Measurements from ENCODE around the gene ETNK2. TPM values are rescaled to one million over a fixed set of nuclear protein-coding genes. Genes with fewer than 3 reads are reported as not detected.

ETNK2 gene
- total RNA-seq, 4 donors from 2014 or later, result 0.66 to 3.1 (median 2.3) TPM

DNA sequence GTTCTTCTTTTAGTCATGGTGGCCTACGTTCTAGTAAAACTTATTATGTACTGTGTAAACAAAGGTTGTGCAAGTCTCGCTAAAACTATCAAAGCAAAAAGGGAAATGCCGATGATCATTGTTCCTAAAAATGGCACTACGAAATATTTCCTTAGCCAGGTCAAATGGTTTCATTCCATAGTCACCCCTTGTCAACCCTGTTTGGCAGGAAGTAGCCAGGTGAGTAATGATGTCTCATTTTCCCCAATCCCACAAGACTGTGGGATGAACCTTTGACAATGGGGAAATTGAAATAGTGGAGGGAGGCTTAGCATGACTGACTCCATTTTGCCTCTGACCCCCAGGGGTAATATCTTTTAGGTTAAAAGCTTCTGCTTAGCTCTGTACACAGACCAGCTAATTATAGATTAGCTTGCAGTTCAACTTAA, 19.9 kb upstream of the ETNK2 start:
- in situ Hi-C loops (cut with MboI; ENCODE audit: low sequenced_read_pairs in 4 of 4) (loop anchor here in 1 of 4 donors (25.0 kb wide), 1 partner anchor 341 kb away; the partner anchor contains the start of gene MDM4), intact Hi-C loops (cut with DNase I; ENCODE audit: low total_unique reads) (loop anchor here (5.0 kb wide), 1 partner anchor 616 kb away; no protein-coding TSS in a partner anchor)
- no peak for TF ChIP-seq POLR2A (IDR thresholded peaks at IDR 0.05)
- TF ChIP-seq, protein P1, sequence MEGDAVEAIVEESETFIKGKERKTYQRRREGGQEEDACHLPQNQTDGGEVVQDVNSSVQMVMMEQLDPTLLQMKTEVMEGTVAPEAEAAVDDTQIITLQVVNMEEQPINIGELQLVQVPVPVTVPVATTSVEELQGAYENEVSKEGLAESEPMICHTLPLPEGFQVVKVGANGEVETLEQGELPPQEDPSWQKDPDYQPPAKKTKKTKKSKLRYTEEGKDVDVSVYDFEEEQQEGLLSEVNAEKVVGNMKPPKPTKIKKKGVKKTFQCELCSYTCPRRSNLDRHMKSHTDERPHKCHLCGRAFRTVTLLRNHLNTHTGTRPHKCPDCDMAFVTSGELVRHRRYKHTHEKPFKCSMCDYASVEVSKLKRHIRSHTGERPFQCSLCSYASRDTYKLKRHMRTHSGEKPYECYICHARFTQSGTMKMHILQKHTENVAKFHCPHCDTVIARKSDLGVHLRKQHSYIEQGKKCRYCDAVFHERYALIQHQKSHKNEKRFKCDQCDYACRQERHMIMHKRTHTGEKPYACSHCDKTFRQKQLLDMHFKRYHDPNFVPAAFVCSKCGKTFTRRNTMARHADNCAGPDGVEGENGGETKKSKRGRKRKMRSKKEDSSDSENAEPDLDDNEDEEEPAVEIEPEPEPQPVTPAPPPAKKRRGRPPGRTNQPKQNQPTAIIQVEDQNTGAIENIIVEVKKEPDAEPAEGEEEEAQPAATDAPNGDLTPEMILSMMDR (IDR thresholded peaks at IDR 0.05 in 4 of 5, conservative IDR thresholded peaks at IDR 0.05 in 1 of 5), result no peak

DNA sequence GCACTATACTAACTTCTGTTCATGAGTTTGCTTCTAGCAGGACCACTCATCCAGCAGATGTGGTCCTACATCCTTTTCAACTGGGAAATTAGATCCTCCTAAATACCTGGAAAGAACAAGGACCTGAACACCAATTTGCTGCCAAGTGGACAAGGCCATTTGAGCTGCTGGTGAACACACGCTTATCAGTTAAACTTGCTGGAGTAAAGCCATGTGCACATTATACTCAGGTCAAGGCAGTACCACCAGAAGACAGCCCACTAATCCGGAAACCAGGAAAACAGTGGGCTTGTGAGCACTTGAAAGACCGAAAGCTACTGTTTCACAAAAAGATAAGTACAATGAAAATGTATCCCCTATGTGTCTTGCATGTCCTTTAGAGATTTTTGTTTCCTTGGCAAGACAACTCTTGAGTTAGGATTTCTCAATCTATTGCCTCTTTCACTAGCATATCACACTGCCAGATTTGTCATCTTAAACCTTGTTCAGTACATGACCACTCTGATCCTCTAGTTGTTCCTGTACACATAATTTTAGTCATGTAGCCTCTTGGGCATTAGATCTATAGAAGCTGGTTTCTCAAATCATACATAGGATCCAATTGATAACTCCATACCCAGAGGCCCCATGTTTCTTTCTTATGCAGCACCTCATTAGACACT, 18.8 kb upstream of the ETNK2 start:
- H3K27me3 ChIP-seq, result peaks cover 0 to 6% (median 3%) of the 10 kb centered on the region in 3 donors
- in situ Hi-C loops (cut with MboI; ENCODE audit: low sequenced_read_pairs in 4 of 4) (loop anchor here in 1 of 4 donors (25.0 kb wide), 1 partner anchor 342 kb away; the partner anchor contains the start of gene MDM4), intact Hi-C loops (cut with DNase I; ENCODE audit: low total_unique reads) (loop anchor here (5.0 kb wide), 1 partner anchor 617 kb away; no protein-coding TSS in a partner anchor)
- no peaks in the 10 kb centered on the region for H3K36me3 ChIP-seq
- H3K4me3 ChIP-seq, result no peak overlapping the region
- no peak overlapping the region for H3K27ac ChIP-seq
- DNase-seq, result no peak
- no peaks in the 10 kb centered on the region for H3K4me1 ChIP-seq
- ATAC-seq, result no peak
- TF ChIP-seq, protein P1 (IDR thresholded peaks at IDR 0.05 in 4 of 5, conservative IDR thresholded peaks at IDR 0.05 in 1 of 5), result no peak
- no peak for TF ChIP-seq POLR2A (IDR thresholded peaks at IDR 0.05)
- no peaks in the 10 kb centered on the region for H3K9me3 ChIP-seq

More for the DNA sequence above, 19.9 kb upstream of the ETNK2 start:
- H3K4me1 ChIP-seq, result no peaks in the 10 kb centered on the region
- no peak overlapping the region for H3K27ac ChIP-seq
- peaks cover 0 to 4% (median 3%) of the 10 kb centered on the region in 3 donors for H3K27me3 ChIP-seq
- H3K4me3 ChIP-seq, result no peak overlapping the region
- H3K36me3 ChIP-seq, result no peaks in the 10 kb centered on the region
- ATAC-seq, result no peak
- no peak for DNase-seq
- no peaks in the 10 kb centered on the region for H3K9me3 ChIP-seq

DNA sequence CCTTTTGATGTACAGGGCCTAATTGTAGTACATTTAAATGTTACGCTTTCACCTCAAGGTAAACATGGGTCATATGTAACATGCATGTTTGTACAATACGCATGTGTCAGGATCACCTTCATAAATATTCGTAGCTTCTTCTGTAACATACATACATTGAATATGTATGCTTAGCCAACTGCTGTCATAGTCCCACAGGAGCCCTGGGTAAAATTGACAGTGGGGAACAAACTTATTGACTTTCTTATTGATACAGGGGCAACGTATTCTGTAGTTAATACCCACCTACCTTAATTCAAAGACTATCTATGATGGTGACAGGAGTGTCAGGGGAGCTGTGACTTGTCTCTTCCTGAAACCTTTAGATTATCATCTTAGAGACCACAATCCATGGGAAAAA, 18.0 kb upstream of the ETNK2 start:
- Histone ChIP-seq H3K27ac (no peak overlapping the region), H3K36me3 (no peaks in the 10 kb centered on the region), H3K4me1 (no peaks in the 10 kb centered on the region), H3K4me3 (no peak overlapping the region), H3K27me3 (peaks cover 0 to 6% (median 3%) of the 10 kb centered on the region in 3 donors), H3K9me3 (no peaks in the 10 kb centered on the region)
- in situ Hi-C loops (cut with MboI; ENCODE audit: low sequenced_read_pairs in 4 of 4), result loop anchor here in 3 of 4 donors (5.0 to 25.0 kb wide), 5 partner anchors 32 to 342 kb away; partner anchors contain the start of gene MDM4 (in 1 of the 3)
- intact Hi-C loops (cut with DNase I; ENCODE audit: low total_unique reads), result loop anchor here (5.0 kb wide), 1 partner anchor 617 kb away; no protein-coding TSS in a partner anchor
- DNase-seq, result no peak
- ATAC-seq, result no peak
- TF ChIP-seq, protein P1 (IDR thresholded peaks at IDR 0.05 in 4 of 5, conservative IDR thresholded peaks at IDR 0.05 in 1 of 5), result no peak
- TF ChIP-seq POLR2A (IDR thresholded peaks at IDR 0.05), result no peak

GRCh38 chr1:204167730-204168129, 15.9 kb upstream of the ETNK2 start:
- DNase-seq (no peak), ATAC-seq (no peak)
- no peak overlapping the region for H3K27ac ChIP-seq
- TF ChIP-seq POLR2A (IDR thresholded peaks at IDR 0.05), result no peak
- TF ChIP-seq, protein P1 (IDR thresholded peaks at IDR 0.05 in 4 of 5, conservative IDR thresholded peaks at IDR 0.05 in 1 of 5), result no peak
- H3K27me3 ChIP-seq, result peaks cover 0 to 3% (median 0%) of the 10 kb centered on the region in 3 donors
- no peaks in the 10 kb centered on the region for H3K36me3 ChIP-seq
- no peak overlapping the region for H3K4me3 ChIP-seq
- H3K4me1 ChIP-seq, result no peaks in the 10 kb centered on the region
- intact Hi-C loops (cut with DNase I; ENCODE audit: low total_unique reads) (no loop called here), in situ Hi-C loops (cut with MboI; ENCODE audit: low sequenced_read_pairs in 4 of 4) (loop anchor here in 3 of 4 donors (5.0 to 25.0 kb wide), 5 partner anchors 35 to 345 kb away; partner anchors contain the start of gene MDM4 (in 1 of the 3))
- H3K9me3 ChIP-seq, result no peaks in the 10 kb centered on the region
